IPS-15b (cell line): Measurements from ENCODE around the gene VAMP7.
"Not testable (repeated sequence)": the region's sequence is repeated elsewhere in the genome, so short reads cannot be mapped to it uniquely, and the experiment has no call there.

Source experiments
- H3K27me3 ChIP-seq: one replicate; pipeline ENCODE4 v1.6.1; 2013; ENCODE audit warnings: low read length; ENCODE audit not compliant: control insufficient read depth, insufficient read depth
- H3K36me3 ChIP-seq: one replicate; pipeline ENCODE4 v1.6.1; 2013; ENCODE audit warnings: low read length; ENCODE audit not compliant: control insufficient read depth, insufficient read depth
- H3K4me1 ChIP-seq: one replicate; pipeline ENCODE4 v1.6.1; 2013; ENCODE audit warnings: mild to moderate bottlenecking, low read length; ENCODE audit not compliant: control insufficient read depth, insufficient read depth
- H3K4me3 ChIP-seq: one replicate; pipeline ENCODE4 v1.5.1; 2013; ENCODE audit warnings: low read depth, low read length
- H3K9ac ChIP-seq: one replicate; pipeline ENCODE4 v1.6.1; 2013; ENCODE audit warnings: low read depth, mild to moderate bottlenecking, low read length
- H3K9me3 ChIP-seq: one replicate; pipeline ENCODE4 v1.6.1; 2013; ENCODE audit warnings: mild to moderate bottlenecking, low read length; ENCODE audit not compliant: control insufficient read depth, insufficient read depth

Gene VAMP7

GRCh38 chrX:155967653-155968325 lies 86.6 kb downstream of the VAMP7 start:
- Histone ChIP-seq H3K4me1 (no peaks in the 10 kb centered on the region), H3K36me3 (no peaks in the 10 kb centered on the region), H3K9ac (no peak overlapping the region), H3K9me3 (peaks cover 2% of the 10 kb centered on the region), H3K27me3 (no peaks in the 10 kb centered on the region), H3K4me3 (no peak overlapping the region)

- Histone ChIP-seq H3K36me3 (no peaks in the 10 kb centered on the region), H3K9me3 (peaks cover 2% of the 10 kb centered on the region), H3K4me1 (no peaks in the 10 kb centered on the region), H3K4me3 (no peak overlapping the region), H3K27me3 (no peaks in the 10 kb centered on the region), H3K9ac (no peak overlapping the region)
These were observed 87.1 kb downstream of the VAMP7 start for GRCh38 chrX:155968326-155968661.

- H3K4me1 ChIP-seq = no peaks in the 10 kb centered on the region
These were observed 87.6 kb downstream of the VAMP7 start for GRCh38 chrX:155968791-155969190.

GRCh38 chrX:155971658-155972057 lies 90.5 kb downstream of the VAMP7 start:
- H3K9me3 ChIP-seq, H3K9ac ChIP-seq, H3K4me1 ChIP-seq, H3K36me3 ChIP-seq, H3K4me3 ChIP-seq, H3K27me3 ChIP-seq: not testable (repeated sequence)

More at GRCh38 chrX:155968791-155969190, 87.6 kb downstream of the VAMP7 start:
- Histone ChIP-seq H3K27me3 (no peaks in the 10 kb centered on the region), H3K36me3 (no peaks in the 10 kb centered on the region), H3K9me3 (peaks cover 2% of the 10 kb centered on the region), H3K4me3 (no peak overlapping the region), H3K9ac (no peak overlapping the region)

GRCh38 chrX:155972241-155972640 lies 91.1 kb downstream of the VAMP7 start:
- H3K9ac ChIP-seq, H3K9me3 ChIP-seq, H3K36me3 ChIP-seq, H3K4me3 ChIP-seq, H3K27me3 ChIP-seq, H3K4me1 ChIP-seq: not testable (repeated sequence)

GRCh38 chrX:155983326-155983725 lies 102.2 kb downstream of the VAMP7 start:
- no peak overlapping the region for H3K4me3 ChIP-seq
- H3K9me3 ChIP-seq = no peaks in the 10 kb centered on the region
- no peaks in the 10 kb centered on the region for H3K36me3 ChIP-seq
- no peak overlapping the region for H3K9ac ChIP-seq
- H3K4me1 ChIP-seq = no peaks in the 10 kb centered on the region
- no peaks in the 10 kb centered on the region for H3K27me3 ChIP-seq

- H3K4me1 ChIP-seq = no peaks in the 10 kb centered on the region
- no peaks in the 10 kb centered on the region for H3K27me3 ChIP-seq
- H3K36me3 ChIP-seq = no peaks in the 10 kb centered on the region
- H3K9me3 ChIP-seq = no peaks in the 10 kb centered on the region
- H3K9ac ChIP-seq = no peak overlapping the region
- no peak overlapping the region for H3K4me3 ChIP-seq
These were observed 104.1 kb downstream of the VAMP7 start for GRCh38 chrX:155985208-155985607.

GRCh38 chrX:155986995-155987394 lies 105.8 kb downstream of the VAMP7 start:
- H3K9me3 ChIP-seq, H3K27me3 ChIP-seq, H3K4me1 ChIP-seq, H3K9ac ChIP-seq, H3K36me3 ChIP-seq, H3K4me3 ChIP-seq: not testable (repeated sequence)

- H3K36me3 ChIP-seq = no peaks in the 10 kb centered on the region
- no peaks in the 10 kb centered on the region for H3K4me1 ChIP-seq
- no peak overlapping the region for H3K4me3 ChIP-seq
- H3K9ac ChIP-seq = no peak overlapping the region
- H3K9me3 ChIP-seq = no peaks in the 10 kb centered on the region
- H3K27me3 ChIP-seq = no peaks in the 10 kb centered on the region
These were observed 107.7 kb downstream of the VAMP7 start for GRCh38 chrX:155988859-155989258.
